ENCODE results near the gene ADAMTSL3.
"Not testable (repeated sequence)": the region's sequence is repeated elsewhere in the genome, so short reads cannot be mapped to it uniquely, and the experiment has no call there.

ADAMTSL3 gene

DNA sequence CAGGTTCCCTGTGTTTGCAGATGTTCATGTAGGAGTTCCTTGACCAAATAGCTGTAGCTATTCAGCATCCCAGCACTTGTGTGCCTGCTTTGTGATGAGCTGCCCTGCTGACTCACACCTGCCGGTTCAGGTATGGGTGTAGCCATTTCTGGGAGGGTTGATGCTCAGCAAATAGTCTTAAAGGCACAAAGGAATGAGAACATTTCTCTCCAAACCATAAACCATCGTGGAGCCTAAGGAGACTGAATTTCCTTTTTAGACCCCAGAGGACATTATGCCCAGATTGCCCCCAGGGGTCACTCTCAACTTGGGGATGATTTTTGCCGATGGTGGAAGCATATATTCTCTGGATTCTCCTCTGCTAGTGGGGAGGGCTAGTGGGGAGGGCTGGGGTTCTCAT is 80.6 kb downstream of the ADAMTSL3 start:
- in situ Hi-C loops (cut with MboI; ENCODE audit: low sequenced_read_pairs), result no loop called here

DNA sequence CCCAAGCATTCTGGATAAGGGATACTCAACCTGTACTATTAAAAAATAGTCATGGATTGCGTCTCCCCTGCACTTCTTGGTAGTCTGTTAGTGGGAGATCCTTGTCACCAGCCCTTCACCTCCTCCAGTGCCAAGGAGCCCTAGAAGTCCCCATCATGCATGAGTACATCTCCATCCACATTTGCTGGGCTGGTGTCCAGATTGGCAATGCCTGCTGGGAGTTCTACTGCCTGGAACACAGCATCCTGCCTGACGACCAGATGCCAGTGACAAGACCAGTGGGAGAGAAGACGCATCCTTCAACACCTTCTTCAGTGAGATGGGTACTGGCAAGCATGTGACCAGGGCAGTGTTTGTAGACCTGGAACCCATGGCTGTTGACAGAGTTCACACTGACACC is 85.7 kb downstream of the ADAMTSL3 start:
- in situ Hi-C loops (cut with MboI; ENCODE audit: low sequenced_read_pairs), result no loop called here

DNA sequence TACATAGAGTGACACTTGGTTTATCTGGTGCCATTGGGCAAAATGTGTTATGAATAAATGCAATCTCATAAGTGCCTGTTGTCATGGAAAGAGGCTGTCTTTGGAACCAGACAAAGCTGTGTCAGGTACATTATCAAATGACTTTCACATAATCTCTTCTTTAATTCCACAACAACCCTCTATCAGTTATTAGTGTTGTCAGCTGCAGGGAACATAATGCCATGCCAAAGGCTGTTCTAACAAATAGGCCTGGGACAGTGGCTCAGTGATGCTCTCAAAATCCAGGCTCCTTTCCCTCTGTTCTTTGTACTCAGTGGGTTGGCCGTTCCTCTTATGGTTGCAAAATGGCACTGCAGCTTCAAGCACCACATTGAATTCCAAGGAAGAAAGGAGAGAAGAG is 91.8 kb downstream of the ADAMTSL3 start:
- in situ Hi-C loops (cut with MboI; ENCODE audit: low sequenced_read_pairs), result no loop called here

DNA sequence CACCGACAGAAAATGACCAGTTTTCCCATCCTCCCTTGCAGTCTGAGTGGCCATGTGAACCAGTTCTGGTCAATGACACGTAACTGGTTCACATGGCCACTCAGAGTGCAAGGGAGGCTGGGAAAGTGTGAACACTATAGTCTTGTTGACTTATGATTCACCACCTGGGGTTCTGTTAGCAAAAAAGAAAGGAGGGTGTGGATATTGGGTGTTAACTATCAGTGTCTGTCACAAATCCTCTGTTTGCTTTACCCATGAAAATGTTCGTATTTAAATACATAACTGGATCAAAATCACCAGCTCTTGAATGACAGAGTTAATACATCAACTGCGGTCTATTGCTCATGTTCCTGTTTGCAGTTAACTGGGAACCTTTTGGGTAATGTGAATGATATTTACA is 92.3 kb downstream of the ADAMTSL3 start:
- in situ Hi-C loops (cut with MboI; ENCODE audit: low sequenced_read_pairs), result no loop called here

DNA sequence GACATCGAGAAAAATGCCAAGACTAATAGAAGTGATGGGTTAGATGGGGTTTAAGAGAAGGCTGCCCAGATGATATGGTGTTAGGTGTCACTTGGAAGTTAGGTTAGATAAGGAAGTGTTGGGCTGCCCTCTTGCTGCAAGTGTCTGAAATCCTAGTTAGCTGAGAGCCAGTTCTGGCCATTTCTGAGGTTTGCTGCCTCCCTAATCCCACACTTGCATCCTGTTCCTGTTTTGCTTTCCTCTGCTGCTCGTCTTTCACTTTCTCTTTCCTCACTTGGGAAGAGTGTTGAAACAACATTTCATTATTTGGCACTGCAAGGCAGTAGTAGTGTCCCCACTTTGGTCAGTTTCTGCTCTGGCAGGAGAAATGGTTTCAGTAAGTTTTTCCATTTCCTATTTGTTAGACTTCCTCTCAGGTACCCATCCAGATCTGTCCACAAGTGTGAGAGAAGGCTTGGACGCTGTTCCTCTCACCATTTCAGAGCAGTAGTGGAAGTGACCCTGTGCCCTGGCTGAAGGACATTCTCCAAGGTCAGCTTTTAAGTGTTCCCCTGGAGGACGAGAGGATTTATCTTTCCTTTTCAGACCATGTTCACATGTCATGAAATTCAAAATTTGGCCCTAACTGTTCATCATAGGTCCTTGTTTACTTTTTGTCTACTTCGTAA is 93.3 kb downstream of the ADAMTSL3 start:
- in situ Hi-C loops (cut with MboI; ENCODE audit: low sequenced_read_pairs), result no loop called here

DNA sequence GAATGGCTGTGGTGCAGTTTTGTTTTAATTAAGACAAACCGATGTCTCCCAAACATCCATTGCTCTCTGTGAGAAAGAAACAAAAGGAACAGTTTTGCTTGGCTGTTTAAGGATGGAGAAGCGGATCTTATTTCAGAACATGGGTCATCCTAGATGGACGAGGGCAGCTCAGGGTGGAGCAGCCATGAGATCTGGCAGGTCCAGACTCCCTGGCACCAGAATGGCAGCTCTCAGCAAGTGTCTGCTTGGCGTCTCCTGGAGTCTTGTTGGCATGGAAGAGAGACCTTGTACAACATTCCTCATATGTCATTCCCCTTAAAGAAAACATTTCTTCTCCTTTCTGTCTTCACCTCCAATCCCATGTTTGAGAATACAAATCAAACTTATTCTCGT is 93.8 kb downstream of the ADAMTSL3 start:
- in situ Hi-C loops (cut with MboI; ENCODE audit: low sequenced_read_pairs), result no loop called here

DNA sequence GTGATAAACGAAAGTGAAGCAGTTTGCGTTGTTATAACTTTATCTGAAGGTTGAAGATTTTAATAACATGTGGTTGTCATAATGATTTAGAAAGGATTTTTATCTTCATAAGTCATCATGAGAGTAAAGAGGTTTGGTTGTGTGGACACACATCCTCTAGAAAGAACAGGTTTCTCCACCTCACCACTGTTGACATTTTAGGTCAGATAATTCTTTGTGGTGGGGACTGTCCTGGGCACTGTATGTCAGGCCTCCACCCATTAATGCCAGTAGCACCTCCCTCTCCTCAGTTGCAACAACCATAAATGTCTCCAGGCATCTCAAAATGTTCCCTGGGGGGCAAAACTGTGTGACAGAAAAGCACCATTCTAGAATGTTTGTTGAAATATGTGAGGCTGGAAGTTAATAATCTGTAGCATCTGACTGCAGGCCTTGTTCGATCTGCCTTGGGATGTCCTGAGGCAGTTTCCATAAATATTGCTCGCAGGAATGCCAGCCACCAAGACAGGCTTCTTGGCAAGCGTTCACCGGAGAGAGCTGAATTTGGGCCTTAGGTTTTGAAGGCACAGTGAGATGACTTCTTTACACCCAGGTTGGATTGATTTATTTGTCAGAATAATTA is 100.1 kb downstream of the ADAMTSL3 start:
- in situ Hi-C loops (cut with MboI; ENCODE audit: low sequenced_read_pairs), result no loop called here

DNA sequence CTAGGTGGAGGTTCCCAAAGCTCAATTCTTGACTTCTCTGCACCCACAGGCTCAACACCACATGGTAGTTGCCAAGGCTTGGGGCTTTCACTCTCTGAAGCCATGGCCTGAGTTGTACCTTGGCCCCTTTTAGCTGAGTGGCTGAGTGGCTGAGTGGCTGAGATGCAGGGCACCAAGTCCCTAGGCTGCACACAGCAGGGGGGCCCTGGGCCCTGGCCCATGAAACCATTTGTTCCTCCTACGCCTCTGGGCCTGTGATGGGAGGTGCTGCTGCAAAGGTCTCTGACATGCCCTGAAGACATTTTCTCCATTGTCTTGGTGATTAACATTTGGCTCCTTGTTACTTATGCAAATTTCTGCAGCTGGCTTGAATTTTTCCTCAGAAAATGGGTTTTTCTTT is 103.4 kb downstream of the ADAMTSL3 start:
- in situ Hi-C loops (cut with MboI; ENCODE audit: low sequenced_read_pairs), result not testable (repeated sequence)

DNA sequence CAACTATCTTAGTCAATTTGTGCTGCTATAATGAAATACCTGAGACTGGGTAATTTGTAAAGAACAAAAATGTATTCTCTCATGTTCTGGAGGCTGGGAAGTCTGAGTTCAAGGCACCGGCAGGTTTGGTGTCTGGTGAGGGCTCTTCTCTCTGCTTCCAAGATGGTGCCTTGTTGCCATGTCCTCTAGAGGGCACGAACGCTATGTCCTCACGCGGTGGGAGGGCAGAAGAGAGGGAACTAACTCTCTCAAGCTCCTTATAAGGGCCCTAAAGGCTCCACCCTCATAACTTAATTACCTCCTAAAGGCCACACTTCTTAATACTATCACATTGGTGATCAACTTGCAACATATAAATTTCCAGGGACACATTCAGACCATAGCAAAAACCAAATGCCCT is 108.4 kb downstream of the ADAMTSL3 start:
- in situ Hi-C loops (cut with MboI; ENCODE audit: low sequenced_read_pairs), result no loop called here

DNA sequence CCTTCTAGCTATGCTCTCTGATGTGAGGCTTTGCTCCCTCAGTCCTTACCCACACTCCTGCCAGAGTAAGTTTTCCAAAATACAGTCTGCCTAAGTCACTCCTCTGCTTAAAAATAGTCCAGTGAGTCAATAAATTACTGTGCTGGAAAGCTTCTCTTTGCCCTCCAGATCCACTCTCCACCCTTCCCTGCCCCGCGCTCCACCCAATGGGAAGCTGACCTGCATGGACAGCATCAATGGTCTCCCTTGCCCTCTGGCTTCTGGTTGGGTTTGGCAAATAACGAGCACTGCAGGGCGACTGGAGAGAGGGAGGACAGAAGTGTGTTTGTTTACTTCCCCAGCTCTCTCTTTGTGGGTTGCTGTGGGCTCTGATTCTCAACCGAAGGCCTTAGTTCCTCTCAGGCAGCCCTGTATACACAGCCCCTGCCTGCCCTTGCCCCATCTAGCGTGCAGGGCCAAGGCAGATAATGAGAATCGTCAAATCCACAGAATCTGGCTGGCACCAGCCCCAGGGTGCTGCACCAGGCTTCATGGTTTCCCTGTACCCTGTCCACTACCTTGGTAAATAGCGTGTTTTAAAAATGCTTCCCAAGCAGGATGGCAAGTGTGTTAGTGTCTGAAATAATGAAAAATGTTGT is 110.4 kb downstream of the ADAMTSL3 start:
- in situ Hi-C loops (cut with MboI; ENCODE audit: low sequenced_read_pairs), result no loop called here

DNA sequence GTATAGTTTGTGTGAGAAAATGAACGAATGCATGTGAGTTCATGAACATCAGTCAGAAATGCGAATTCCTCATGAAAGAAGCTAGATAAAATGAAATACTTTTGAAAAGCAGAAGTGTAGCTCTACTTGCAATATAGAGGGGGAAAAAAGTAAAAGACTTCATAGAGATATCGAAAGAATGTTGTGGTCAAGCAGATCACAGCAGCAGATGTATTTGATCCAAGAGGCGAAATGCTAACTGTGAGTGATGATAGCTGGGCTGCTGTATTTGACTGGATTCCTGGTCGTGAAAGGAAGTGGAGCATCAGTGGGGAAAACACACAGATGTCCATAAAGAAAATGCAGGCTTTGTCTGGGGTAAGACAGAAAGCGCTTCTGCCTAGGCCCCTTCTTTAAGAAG is 112.4 kb downstream of the ADAMTSL3 start:
- in situ Hi-C loops (cut with MboI; ENCODE audit: low sequenced_read_pairs), result no loop called here

DNA sequence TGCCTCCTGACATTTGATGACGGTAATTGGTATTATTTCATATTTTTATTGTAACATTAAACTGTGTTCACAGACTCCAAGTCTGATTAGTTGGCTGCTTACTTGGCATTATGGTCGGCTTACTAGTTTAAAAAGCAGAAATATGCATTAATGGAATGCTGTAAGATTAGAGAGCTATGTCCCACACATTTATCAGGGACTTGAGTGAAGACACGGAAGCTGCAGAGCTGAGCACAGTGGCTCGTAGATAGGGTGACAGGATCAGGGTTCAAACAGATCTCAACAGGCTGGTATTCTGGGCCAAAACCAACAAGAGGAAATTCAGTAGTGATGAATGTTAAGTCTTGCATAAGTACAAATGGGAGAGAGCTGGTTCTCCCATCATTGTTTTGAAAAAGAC is 113.8 kb downstream of the ADAMTSL3 start:
- in situ Hi-C loops (cut with MboI; ENCODE audit: low sequenced_read_pairs), result no loop called here

DNA sequence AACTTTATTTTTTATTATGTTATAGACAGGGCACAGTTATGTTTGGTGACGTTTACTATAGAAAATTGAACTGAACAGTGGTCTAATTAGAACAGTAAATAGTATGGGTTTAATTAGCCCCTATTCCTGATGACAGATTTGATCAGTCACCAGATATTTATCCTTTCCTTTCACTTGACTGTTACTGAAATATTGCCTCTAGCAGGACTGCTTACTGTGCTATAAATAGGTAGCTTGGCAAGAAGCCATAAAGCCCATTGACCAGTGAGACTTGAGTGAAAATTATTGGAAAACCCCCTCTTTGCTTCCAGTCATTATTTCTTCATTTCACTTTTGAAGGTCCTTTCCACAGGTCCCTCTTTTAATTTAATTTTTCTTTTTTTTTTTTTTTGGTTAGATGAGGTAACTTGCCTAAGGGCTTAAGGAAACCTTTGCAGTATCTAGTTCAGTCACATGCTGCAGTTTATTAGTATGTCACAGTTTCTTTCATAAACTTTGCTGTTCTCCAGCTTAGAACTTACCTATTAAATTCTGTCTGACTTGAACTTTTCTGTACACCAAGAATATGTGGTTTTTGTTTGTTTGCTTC is 115.6 kb downstream of the ADAMTSL3 start:
- in situ Hi-C loops (cut with MboI; ENCODE audit: low sequenced_read_pairs), result no loop called here

DNA sequence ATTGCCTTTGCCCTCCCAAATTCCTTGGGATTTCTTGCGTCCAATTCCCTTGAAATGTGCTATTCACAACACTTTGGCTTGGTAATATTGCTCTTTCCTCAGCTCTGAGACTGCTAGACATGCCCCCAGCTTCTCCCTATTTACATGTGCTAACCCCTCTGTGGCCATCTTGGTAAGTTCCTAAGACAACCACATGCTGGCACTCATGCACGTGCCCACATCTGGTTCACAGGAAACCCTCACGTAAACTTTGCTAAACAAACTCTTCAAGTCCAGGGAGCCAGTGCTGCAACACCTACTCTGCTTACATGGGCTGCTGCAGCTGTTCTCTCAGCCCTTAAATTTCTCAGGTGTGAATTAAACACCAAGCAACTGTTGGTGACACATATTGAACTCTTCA is 121.8 kb downstream of the ADAMTSL3 start:
- in situ Hi-C loops (cut with MboI; ENCODE audit: low sequenced_read_pairs), result no loop called here

DNA sequence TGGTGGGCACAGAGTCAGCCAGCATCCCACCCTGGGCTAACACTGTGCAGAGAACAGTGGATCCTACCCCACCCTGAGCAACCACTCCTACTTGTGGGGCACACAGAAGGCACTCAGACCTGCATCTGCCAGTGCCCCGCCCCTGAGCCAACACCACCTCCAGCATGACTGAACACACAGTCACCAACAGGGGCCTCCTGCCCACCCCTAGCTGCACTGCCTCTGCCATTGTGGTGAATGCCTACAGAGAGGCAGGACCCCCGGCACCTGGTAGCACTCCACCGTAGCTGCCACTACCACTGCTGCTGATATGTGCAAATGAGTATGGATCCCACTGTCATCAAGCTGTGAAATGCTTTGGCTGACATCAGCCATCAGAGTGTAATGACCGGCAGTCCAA is 123.1 kb downstream of the ADAMTSL3 start:
- in situ Hi-C loops (cut with MboI; ENCODE audit: low sequenced_read_pairs), result no loop called here

DNA sequence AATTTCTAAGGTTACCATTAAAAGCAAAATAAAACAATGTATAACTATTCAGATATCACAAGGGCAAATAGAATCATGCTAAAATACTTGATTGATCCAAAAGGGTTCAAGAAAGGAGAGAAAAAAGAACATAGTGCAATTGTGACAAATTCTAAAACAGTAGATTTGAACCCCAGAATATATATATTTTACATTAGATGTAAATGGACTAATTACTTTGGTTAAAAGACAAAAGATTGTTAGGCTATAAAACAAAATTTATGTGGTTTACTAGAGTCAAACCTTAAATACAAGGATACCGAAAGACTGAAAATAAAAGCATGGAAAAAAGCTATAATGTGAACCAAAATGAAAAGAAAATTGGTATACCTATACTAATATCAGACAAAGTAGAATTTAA is 129.3 kb downstream of the ADAMTSL3 start:
- in situ Hi-C loops (cut with MboI; ENCODE audit: low sequenced_read_pairs), result no loop called here

DNA sequence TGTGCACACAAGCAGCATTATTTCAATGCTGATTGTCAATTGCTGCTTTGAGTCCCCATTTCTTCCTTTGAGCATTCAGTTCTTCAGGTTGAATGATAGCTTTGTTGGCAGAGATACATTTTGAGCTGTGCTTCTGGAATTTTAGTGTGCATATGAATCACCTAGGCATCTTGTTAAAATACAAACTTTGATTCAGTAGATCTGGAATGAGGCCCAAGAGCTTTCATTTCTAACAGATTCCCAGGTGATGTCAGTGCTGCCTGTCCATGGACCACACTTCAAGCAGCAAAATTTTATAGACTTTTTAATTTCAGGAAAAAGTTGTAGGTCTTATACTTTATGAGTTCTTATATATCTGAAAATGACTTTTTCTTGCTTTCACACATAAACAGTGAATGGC is 131.1 kb downstream of the ADAMTSL3 start:
- in situ Hi-C loops (cut with MboI; ENCODE audit: low sequenced_read_pairs), result no loop called here

DNA sequence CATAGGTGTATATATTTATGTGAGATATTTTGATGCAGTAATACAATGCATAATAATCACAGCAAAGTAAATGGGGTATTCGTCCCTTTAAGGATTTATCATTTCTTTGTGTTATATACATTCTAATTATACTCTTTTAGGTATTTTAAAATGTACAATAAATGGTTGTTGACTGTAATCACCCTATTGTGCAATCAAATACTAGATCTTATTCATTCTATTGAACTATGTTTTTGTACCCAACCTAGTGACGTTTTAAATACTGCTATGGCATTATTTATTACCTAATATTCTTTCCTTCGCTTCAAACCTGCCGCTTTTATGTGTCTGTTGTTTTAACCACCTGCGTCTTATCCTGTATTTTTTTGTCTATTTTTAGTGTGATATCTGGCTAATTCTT is 132.4 kb downstream of the ADAMTSL3 start:
- in situ Hi-C loops (cut with MboI; ENCODE audit: low sequenced_read_pairs), result no loop called here

DNA sequence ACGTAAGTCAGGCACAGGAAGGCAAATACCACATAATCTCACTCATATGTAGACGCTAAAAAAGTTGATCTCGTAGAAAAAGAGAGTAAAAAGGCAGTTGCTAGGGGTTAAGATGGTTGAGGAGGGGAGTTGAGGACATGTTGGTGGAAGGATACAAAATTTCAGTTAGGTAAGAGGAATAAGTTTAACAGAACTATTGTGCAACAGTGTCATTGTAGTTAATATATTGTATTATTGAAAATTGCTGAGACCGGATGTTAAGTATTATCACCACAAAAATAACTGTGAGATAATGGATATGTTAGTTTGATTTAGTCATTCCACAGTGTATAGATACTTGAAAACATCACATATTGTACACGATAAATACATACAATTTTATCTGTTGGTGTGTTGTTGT is 139.1 kb downstream of the ADAMTSL3 start:
- in situ Hi-C loops (cut with MboI; ENCODE audit: low sequenced_read_pairs), result no loop called here

DNA sequence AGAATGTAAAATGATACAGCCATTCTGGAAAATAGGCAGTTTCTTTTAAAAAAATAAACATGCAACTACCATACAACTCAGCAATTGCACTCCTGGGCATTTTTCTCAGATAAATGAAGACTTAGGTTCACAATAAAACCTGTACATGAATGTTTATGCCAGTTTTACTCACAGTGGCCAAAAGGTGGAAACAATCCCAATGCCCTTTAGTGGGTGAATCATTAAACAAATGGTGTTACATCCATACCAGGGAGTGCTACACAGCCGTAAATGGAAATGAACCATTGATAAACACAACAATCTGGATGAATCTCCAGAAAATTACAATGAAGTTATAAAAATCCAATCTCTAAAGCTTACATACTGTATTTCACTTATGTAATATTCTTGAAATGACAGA is 140.3 kb downstream of the ADAMTSL3 start:
- in situ Hi-C loops (cut with MboI; ENCODE audit: low sequenced_read_pairs), result no loop called here

DNA sequence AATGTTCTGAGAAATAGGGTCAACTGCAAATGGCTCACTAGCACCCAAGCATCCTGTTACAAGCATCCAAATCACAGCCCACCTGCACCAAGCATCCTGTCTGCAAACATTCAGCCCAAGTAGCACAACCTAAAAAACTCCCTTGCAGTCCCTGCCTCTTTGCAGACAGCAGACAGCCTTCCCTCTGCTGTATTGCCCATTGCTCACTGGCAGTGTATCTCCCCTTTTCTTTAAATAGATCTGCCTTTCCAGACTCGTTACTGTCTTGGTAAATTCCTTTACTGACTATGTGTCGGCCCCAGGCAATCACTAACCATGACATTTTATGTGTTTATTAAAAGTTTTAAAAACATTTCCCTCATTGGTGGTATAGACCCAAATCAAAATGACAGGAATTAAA is 155.4 kb downstream of the ADAMTSL3 start:
- in situ Hi-C loops (cut with MboI; ENCODE audit: low sequenced_read_pairs), result no loop called here

DNA sequence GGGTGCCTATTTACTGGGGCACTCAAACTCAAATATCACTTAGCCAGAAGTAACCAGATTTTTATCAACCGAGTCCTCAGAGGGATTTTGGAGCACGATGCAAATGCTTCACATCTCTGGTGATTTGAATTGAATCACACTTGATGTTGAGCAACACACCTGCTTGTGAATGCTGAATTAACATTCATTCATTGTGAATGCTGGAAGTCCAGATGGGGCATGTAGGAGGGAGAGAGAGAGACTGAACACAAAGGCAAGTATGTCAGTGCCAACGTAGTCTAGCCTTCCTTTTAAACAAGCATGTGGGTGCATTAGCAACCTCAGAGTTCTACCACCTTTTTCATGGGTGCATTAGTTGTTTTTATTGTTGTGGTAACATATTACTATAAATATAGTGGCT is 156.2 kb downstream of the ADAMTSL3 start:
- in situ Hi-C loops (cut with MboI; ENCODE audit: low sequenced_read_pairs), result no loop called here
